ENCODE data around the gene LY6G6F.
A peak's percentile ranks its signal among the peaks of the same experiment; 100 is the strongest.

The LY6G6F gene

DNA sequence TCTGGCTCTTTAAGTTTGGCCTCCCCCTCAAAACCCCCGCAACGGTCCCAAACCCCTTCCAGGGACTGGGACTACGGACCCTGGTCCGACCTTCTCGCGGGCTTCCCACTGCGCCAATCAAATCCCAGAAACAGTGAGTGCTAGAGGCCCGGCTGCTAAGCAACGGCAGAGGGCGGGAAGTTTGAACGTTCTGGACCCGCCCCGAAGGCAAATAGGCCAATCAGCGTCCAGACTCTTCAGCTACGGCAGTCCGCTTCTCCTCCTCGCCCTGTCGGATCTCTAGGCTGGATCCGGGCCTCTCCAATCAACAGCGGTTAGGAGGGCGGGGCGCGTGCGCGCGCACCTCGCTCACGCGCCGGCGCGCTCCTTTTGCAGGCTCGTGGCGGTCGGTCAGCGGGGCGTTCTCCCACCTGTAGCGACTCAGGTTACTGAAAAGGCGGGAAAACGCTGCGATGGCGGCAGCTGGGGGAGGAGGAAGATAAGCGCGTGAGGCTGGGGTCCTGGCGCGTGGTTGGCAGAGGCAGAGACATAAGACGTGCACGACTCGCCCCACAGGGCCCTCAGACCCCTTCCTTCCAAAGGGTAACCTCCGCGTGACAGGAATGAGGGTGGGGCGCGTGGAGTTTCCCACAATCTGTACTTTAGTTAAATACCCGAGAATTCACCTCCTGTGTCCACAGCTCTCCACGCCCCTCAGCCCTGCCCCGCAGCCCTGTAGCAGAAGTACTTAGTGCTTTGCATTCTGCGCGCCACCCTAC, 33.2 kb downstream of the LY6G6F start, which contains the start of gene MSH5:
MSH5 (plus strand) TSS at position 367 of the 758 bp plus-strand sequence. CDS start 462 bp downstream, outside the sequence.
- DNase-seq (ENCODE audit: low read depth, low spot score) = peak; percentile 88

DNA sequence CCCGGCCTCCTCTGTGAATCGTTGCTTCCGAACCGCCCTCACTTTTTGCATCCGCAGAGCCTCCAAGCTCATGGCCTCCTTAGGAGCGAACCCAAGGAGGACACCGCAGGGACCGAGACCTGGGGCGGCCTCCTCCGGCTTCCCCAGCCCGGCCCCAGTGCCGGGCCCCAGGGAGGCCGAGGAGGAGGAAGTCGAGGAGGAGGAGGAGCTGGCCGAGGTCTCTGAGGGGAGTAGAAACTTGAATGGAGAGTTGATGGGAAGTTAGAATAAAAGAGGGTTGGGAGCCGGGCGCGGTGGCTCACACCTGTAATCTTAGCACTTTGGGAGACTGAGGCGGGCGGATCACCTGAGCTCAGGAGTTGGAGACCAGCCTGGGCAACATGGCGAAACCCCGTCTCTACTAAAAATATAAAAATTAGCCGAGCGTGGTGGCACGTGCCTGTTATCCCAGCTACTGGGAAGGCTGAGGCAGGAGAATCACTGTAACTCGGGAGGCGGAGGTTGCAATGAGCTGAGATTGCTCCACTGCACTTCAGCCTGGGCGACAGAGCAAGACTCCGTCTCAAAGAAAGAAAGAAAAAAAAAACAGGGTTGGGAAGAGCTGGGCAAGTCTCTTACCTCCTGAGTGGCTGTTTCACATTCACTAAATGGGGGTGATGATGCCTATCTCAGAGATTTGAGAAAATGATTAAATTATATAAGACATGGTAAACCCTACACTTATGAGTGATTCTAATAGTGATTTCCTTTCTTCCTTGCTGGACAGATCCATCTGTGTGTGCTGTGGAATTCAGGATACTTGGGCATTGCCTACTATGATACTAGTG, 33.9 kb downstream of the LY6G6F start:
- no peak for DNase-seq (ENCODE audit: low read depth, low spot score)

DNA sequence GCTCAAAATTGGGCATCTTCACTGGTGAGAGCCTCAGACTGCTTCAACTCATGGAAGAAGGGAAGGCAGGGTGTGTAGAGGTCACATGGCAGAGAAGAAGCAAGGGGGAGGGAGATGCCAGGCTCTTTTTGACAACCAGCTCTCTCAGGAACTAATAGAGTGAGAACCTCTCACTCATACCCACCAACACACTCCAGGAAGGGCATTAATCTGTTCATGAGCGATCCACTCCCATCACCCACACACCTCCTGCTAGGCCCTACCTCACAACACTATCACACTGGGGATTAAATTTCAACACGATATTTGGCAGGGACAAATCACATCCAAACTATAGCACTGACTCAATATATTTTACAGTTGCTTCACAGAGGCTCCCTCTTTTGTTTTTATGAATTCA, 35.1 kb downstream of the LY6G6F start:
- no peak for DNase-seq (ENCODE audit: low read depth, low spot score)

DNA sequence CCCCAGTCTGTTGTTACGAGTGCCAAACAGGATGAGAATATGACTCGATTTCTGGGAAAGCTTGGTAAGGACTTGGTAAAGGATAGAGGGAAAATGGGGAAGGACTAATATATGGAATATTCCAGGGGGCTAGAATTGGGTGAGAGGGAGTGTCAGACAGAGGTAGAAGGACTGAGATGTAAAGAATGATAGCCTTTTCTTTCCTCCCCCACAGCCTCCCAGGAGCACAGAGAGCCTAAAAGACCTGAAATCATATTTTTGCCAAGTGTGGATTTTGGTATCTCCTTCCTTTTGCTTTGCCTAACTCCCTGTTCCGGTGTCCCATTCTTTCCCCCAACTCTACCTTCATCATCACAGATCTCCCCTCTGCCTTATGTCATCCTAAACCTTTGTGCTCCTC, 36.2 kb downstream of the LY6G6F start:
- DNase-seq (ENCODE audit: low read depth, low spot score) = no peak

DNA sequence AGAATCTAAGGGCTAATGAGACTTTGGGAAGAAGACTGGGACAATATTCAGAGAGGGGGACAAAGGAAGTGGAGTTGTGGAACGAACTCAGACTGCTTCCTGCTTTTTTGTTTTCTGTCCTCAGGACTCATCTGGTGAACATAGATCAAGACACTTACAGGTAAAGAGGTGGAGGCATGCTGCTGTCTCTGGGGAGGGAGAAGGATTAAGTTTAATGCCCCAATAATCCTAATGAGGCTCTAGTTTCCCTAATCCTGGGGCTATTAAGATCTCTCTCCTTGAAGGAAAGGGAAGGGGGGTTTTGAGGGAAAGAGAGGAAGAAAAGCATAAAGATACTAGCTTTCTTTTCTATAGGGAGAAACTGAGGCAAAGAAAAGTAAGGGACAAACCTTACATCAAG, 37.8 kb downstream of the LY6G6F start:
- DNase-seq (ENCODE audit: low read depth, low spot score) = no peak

DNA sequence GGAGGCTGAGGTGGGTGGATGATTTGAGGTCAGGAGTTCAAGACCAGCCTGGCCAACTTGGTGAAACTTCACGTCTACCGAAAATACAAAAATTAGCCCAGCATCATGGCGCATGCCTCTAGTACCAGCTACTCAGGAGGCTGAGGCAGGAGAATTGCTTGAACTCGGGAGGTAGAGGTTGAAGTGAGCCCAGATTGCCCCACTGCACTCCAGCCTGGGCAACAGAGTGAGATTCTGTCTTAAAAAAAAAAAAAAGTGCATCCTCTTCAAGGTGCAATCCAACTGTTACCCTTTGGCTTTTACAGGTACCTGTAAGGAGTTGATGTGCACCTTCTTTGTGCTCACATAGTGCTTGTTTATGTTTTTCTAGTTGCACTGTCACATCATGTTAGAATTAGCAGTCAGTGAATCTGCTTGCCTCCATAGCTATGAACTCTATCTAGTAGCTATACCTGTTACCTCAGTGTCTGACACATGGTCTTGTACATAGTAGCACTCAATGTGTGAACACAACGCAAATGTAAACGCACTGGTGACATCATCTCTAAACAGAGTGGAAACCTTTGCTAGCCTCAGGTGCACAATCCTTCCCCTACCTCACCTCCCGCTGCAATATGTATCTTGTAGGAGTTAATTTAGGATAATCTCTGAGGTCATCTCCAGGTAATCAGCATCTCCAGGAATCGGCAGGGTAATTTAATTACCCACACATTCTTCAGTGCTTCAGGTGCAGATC, 42.8 kb downstream of the LY6G6F start:
- DNase-seq (ENCODE audit: low read depth, low spot score) = no peak

DNA sequence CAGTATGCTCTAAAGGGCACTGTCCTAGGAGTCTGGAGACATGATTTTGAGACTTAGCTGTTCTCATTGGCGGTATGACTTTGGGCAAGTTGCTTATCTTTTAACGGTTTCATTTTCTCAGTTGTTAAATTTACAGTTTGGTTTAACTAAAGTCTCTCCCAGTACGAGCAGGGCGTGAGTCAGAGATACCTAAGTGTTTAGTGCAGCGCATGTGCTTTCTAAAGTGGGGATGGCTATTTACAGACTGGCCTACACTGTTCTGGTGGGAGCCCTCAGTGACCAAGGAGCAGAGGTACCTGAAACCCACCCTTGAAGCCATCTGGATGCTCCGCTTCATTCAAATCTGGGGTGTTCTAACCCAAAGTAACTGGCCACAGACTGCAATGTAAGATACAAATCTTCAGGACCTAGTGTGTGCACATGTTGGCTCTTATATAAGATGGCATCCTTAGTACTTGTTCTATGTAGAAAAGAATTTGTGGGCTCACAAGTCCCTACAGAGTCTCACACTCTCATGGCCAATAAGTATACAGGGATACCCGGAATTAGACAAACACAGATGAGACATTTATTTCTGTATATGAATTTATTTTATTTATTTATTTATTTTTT, 43.9 kb downstream of the LY6G6F start:
- DNase-seq (ENCODE audit: low read depth, low spot score) = no peak

DNA sequence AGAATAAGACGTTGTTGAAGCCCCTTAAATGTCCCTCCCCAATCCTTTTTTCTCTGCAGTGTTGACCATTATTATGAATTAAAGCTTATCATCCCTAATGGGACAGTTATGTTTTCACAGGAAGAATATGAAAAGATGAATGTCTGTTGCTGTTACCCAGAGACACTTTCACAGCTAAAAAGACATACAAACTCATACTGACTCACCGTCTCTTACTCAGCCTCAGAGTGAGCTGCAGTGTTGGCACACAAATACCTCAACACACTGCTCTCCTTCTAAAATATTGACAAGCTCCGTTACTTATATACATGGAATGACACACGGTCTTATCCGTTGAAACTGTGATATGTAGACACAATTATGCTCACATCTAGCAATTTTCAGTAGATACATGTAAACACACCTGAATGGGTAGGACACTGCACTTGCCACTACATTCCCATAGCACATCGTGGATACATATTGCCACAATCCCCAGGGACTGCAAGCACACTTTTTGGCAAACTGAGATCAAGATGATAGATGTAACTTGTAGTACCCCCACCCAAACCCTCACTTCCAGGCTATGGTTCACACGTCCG, 46.2 kb downstream of the LY6G6F start:
- DNase-seq (ENCODE audit: low read depth, low spot score) = no peak

DNA sequence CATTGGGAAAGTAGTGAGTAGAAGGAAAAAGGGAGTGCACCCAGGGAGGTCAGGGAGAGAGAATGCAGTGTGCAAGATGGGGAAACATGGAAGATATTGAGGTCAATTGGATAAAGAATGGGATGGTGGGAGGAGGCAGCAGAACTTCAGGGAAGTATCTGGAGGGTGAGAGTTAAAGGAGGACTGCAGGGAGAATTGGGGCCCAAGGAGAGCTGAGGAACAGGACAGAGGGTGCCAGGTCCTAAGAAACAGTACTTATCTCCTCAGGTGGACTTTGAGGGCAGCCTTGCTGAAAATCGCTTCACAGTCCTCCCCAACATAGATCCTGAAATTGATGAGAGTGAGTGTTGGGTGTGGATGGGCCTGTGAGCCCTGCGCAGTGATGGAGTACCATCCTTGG, 51.6 kb downstream of the LY6G6F start:
- no peak for DNase-seq (ENCODE audit: low read depth, low spot score)
